Naive B cell (primary cell): ENCODE data around the gene NIM1K. TPM values are rescaled to one million over a fixed set of nuclear protein-coding genes. Genes with fewer than 3 reads are reported as not detected.
A peak's percentile ranks its signal among the peaks of the same experiment; 100 is the strongest.
"Not testable (repeated sequence)": the region's sequence is repeated elsewhere in the genome, so short reads cannot be mapped to it uniquely, and the experiment has no call there.

ENCODE experiments used
- ATAC-seq, 2 donors: fragments of 150-1000 bp; cut with Tn5 transposase; 2 replicates each; pipeline ENCODE4 v1.10.0; 2021; ENCODE audit warnings: low read depth in 2 of 2, mild to moderate bottlenecking in 2 of 2, moderate library complexity in 2 of 2
- DNase-seq: peaks from one replicate; pipeline ENCODE4 v3.0.0; 2022
- H3K27ac Mint-ChIP-seq, 6 donors: one replicate each; pipeline ENCODE4 v1.8.0; 2020 to 2022; ENCODE audit warnings: mild to moderate bottlenecking in 6 of 6, mixed read lengths in 6 of 6, moderate library complexity in 5 of 6, inconsistent platforms in 2 of 6
- H3K27me3 Mint-ChIP-seq, 3 donors: one replicate each; pipeline ENCODE4 v1.8.0; 2021 to 2022; ENCODE audit warnings: mixed read lengths in 3 of 3, mild to moderate bottlenecking in 1 of 3
- H3K36me3 Mint-ChIP-seq, 2 donors: one replicate each; pipeline ENCODE4 v1.8.0; 2020 to 2022; ENCODE audit warnings: mixed read lengths in 2 of 2, inconsistent platforms in 1 of 2, mild to moderate bottlenecking in 1 of 2
- H3K4me1 Mint-ChIP-seq, 3 donors: one replicate each; pipeline ENCODE4 v1.8.0; 2020 to 2022; ENCODE audit warnings: mixed read lengths in 3 of 3, inconsistent platforms in 1 of 3, mild to moderate bottlenecking in 1 of 3, moderate library complexity in 1 of 3
- H3K4me3 Mint-ChIP-seq, 8 donors: one replicate each; pipeline ENCODE4 v1.8.0; 2020 to 2022; ENCODE audit warnings: mild to moderate bottlenecking in 8 of 8, mixed read lengths in 8 of 8, moderate library complexity in 8 of 8, inconsistent platforms in 2 of 8
- H3K9me3 Mint-ChIP-seq, 7 donors: one replicate each; pipeline ENCODE4 v1.8.0; 2020 to 2022; ENCODE audit warnings: mixed read lengths in 7 of 7, mild to moderate bottlenecking in 5 of 7, inconsistent platforms in 2 of 7, moderate library complexity in 1 of 7
- polyA plus RNA-seq, 6 donors: library from polyadenylated mRNA; unstranded; fragments of 300-500 nt; fragmentation: Illumina TruSeq; gene quantifications; one replicate each; pipeline ENCODE4 v1.2.3, GENCODE V29; 2021; ENCODE audit warnings: low read depth in 6 of 6

Gene NIM1K
- polyA plus RNA-seq, 6 donors from 2014 or later: 0.09 to 0.90 (median 0.22) TPM; not detected in 2

- Mint-ChIP-seq H3K9me3 (peaks cover 0 to 2% (median 0%) of the 10 kb centered on the region in 7 donors), H3K27me3 (peaks cover 19 to 25% (median 20%) of the 10 kb centered on the region in 3 donors), H3K4me1 (peaks cover 19 to 30% (median 26%) of the 10 kb centered on the region in 3 donors), H3K4me3 (peak overlapping the region in 7 of 8 donors; percentile 37 to 92 (median 90)), H3K27ac (peak overlapping the region in 5 of 6 donors; percentile 47 to 95 (median 77)), H3K36me3 (no peaks in the 10 kb centered on the region)
- DNase-seq (no peak), ATAC-seq (no peak)
Measured at GRCh38 chr5:43193894-43194265, 1.9 kb downstream of the NIM1K start.

GRCh38 chr5:43195670-43196265, 3.7 kb downstream of the NIM1K start:
- H3K36me3 Mint-ChIP-seq: peaks cover 0 to 6% of the 10 kb centered on the region in 2 donors
- peaks cover 17 to 29% (median 26%) of the 10 kb centered on the region in 3 donors for H3K4me1 Mint-ChIP-seq
- ATAC-seq (no peak), DNase-seq (no peak)
- peaks cover 18 to 24% (median 23%) of the 10 kb centered on the region in 3 donors for H3K27me3 Mint-ChIP-seq
- H3K27ac Mint-ChIP-seq: no peak overlapping the region
- H3K4me3 Mint-ChIP-seq: no peak overlapping the region
- peaks cover 0 to 4% (median 0%) of the 10 kb centered on the region in 7 donors for H3K9me3 Mint-ChIP-seq

GRCh38 chr5:43197535-43197934, 5.5 kb downstream of the NIM1K start:
- H3K27ac Mint-ChIP-seq: peak overlapping the region in 1 of 6 donors; percentile 41
- H3K27me3 Mint-ChIP-seq: peaks cover 11 to 20% (median 12%) of the 10 kb centered on the region in 3 donors
- DNase-seq (no peak), ATAC-seq (no peak)
- peaks cover 0 to 7% of the 10 kb centered on the region in 2 donors for H3K36me3 Mint-ChIP-seq
- H3K4me3 Mint-ChIP-seq: no peak overlapping the region
- peaks cover 0 to 4% (median 0%) of the 10 kb centered on the region in 7 donors for H3K9me3 Mint-ChIP-seq
- H3K4me1 Mint-ChIP-seq: peaks cover 12 to 15% (median 15%) of the 10 kb centered on the region in 3 donors

GRCh38 chr5:43201442-43201841, 9.4 kb downstream of the NIM1K start:
- H3K27ac Mint-ChIP-seq, H3K4me3 Mint-ChIP-seq, ATAC-seq: not testable (repeated sequence)

GRCh38 chr5:43202380-43202779, 10.4 kb downstream of the NIM1K start:
- no peak overlapping the region for H3K4me3 Mint-ChIP-seq
- no peak overlapping the region for H3K27ac Mint-ChIP-seq
- DNase-seq: no peak
- no peak for ATAC-seq
- H3K4me1 Mint-ChIP-seq: no peaks in the 10 kb centered on the region
- H3K36me3 Mint-ChIP-seq: peaks cover 0 to 7% of the 10 kb centered on the region in 2 donors
- H3K27me3 Mint-ChIP-seq: peaks cover 6 to 29% (median 6%) of the 10 kb centered on the region in 3 donors
- peaks cover 0 to 4% (median 0%) of the 10 kb centered on the region in 7 donors for H3K9me3 Mint-ChIP-seq

More at GRCh38 chr5:43201442-43201841, 9.4 kb downstream of the NIM1K start:
- H3K36me3 Mint-ChIP-seq, DNase-seq, H3K4me1 Mint-ChIP-seq, H3K9me3 Mint-ChIP-seq: not testable (repeated sequence)
- peaks cover 0 to 20% (median 6%) of the 10 kb centered on the region in 3 donors for H3K27me3 Mint-ChIP-seq

- H3K4me3 Mint-ChIP-seq: no peak overlapping the region
Measured at GRCh38 chr5:43203373-43203772, 11.3 kb downstream of the NIM1K start.

GRCh38 chr5:43204958-43205357, 12.9 kb downstream of the NIM1K start:
- Mint-ChIP-seq H3K27ac (no peak overlapping the region), H3K9me3 (peaks cover 0 to 4% (median 0%) of the 10 kb centered on the region in 7 donors), H3K27me3 (peaks cover 10 to 39% (median 22%) of the 10 kb centered on the region in 3 donors), H3K36me3 (peaks cover 0 to 7% of the 10 kb centered on the region in 2 donors), H3K4me1 (no peaks in the 10 kb centered on the region), H3K4me3 (no peak overlapping the region)
- ATAC-seq (no peak), DNase-seq (no peak)

More at GRCh38 chr5:43203373-43203772, 11.3 kb downstream of the NIM1K start:
- H3K4me1 Mint-ChIP-seq: no peaks in the 10 kb centered on the region
- H3K9me3 Mint-ChIP-seq: peaks cover 0 to 4% (median 0%) of the 10 kb centered on the region in 7 donors
- peak overlapping the region in 2 of 6 donors; percentile 20 to 84 for H3K27ac Mint-ChIP-seq
- H3K36me3 Mint-ChIP-seq: peaks cover 0 to 7% of the 10 kb centered on the region in 2 donors
- H3K27me3 Mint-ChIP-seq: peaks cover 6 to 29% (median 14%) of the 10 kb centered on the region in 3 donors
- ATAC-seq (no peak), DNase-seq (no peak)

GRCh38 chr5:43207601-43208000, 15.6 kb downstream of the NIM1K start:
- DNase-seq (no peak), ATAC-seq (no peak)
- H3K9me3 Mint-ChIP-seq: no peaks in the 10 kb centered on the region
- peaks cover 10 to 57% (median 37%) of the 10 kb centered on the region in 3 donors for H3K27me3 Mint-ChIP-seq
- H3K27ac Mint-ChIP-seq: no peak overlapping the region
- no peaks in the 10 kb centered on the region for H3K36me3 Mint-ChIP-seq
- no peak overlapping the region for H3K4me3 Mint-ChIP-seq
- no peaks in the 10 kb centered on the region for H3K4me1 Mint-ChIP-seq

- no peak overlapping the region for H3K4me3 Mint-ChIP-seq
- ATAC-seq: no peak
- no peaks in the 10 kb centered on the region for H3K36me3 Mint-ChIP-seq
- H3K9me3 Mint-ChIP-seq: no peaks in the 10 kb centered on the region
- no peak for DNase-seq
- H3K27ac Mint-ChIP-seq: no peak overlapping the region
- H3K4me1 Mint-ChIP-seq: peaks cover 0 to 2% (median 0%) of the 10 kb centered on the region in 3 donors
- H3K27me3 Mint-ChIP-seq: peaks cover 10 to 57% (median 37%) of the 10 kb centered on the region in 3 donors
Measured at GRCh38 chr5:43208658-43209057, 16.6 kb downstream of the NIM1K start.

- H3K27me3 Mint-ChIP-seq: peaks cover 10 to 60% (median 41%) of the 10 kb centered on the region in 3 donors
- H3K4me3 Mint-ChIP-seq: no peak overlapping the region
- no peaks in the 10 kb centered on the region for H3K36me3 Mint-ChIP-seq
- H3K9me3 Mint-ChIP-seq: no peaks in the 10 kb centered on the region
- DNase-seq (no peak), ATAC-seq (no peak)
- H3K27ac Mint-ChIP-seq: no peak overlapping the region
- H3K4me1 Mint-ChIP-seq: peaks cover 0 to 2% (median 0%) of the 10 kb centered on the region in 3 donors
Measured at GRCh38 chr5:43209060-43209459, 17.0 kb downstream of the NIM1K start.

GRCh38 chr5:43209833-43210232, 17.8 kb downstream of the NIM1K start:
- Mint-ChIP-seq H3K9me3 (no peaks in the 10 kb centered on the region), H3K36me3 (no peaks in the 10 kb centered on the region), H3K4me3 (peak overlapping the region in 1 of 8 donors; percentile 25), H3K27me3 (peaks cover 10 to 62% (median 42%) of the 10 kb centered on the region in 3 donors), H3K27ac (no peak overlapping the region), H3K4me1 (peaks cover 0 to 2% (median 0%) of the 10 kb centered on the region in 3 donors)
- no peak for ATAC-seq
- no peak for DNase-seq

- Mint-ChIP-seq H3K4me1 (peaks cover 0 to 2% (median 0%) of the 10 kb centered on the region in 3 donors), H3K27me3 (peaks cover 4 to 62% (median 42%) of the 10 kb centered on the region in 3 donors), H3K27ac (peak overlapping the region in 1 of 6 donors; percentile 68), H3K4me3 (no peak overlapping the region), H3K9me3 (no peaks in the 10 kb centered on the region), H3K36me3 (no peaks in the 10 kb centered on the region)
- ATAC-seq (no peak), DNase-seq (no peak)
Measured at GRCh38 chr5:43210570-43210969, 18.5 kb downstream of the NIM1K start.

GRCh38 chr5:43213951-43214350, 21.9 kb downstream of the NIM1K start:
- H3K4me1 Mint-ChIP-seq: peaks cover 0 to 2% (median 0%) of the 10 kb centered on the region in 3 donors
- no peaks in the 10 kb centered on the region for H3K36me3 Mint-ChIP-seq
- ATAC-seq: no peak
- H3K9me3 Mint-ChIP-seq: peaks cover 0 to 5% (median 3%) of the 10 kb centered on the region in 7 donors
- no peak for DNase-seq
- H3K27ac Mint-ChIP-seq: peak overlapping the region in 1 of 6 donors; percentile 29
- H3K4me3 Mint-ChIP-seq: no peak overlapping the region
- peaks cover 0 to 41% (median 37%) of the 10 kb centered on the region in 3 donors for H3K27me3 Mint-ChIP-seq

- Mint-ChIP-seq H3K9me3 (peaks cover 0 to 5% (median 3%) of the 10 kb centered on the region in 7 donors), H3K4me3 (no peak overlapping the region), H3K4me1 (peaks cover 0 to 2% (median 0%) of the 10 kb centered on the region in 3 donors), H3K36me3 (no peaks in the 10 kb centered on the region), H3K27me3 (peaks cover 0 to 36% (median 29%) of the 10 kb centered on the region in 3 donors), H3K27ac (no peak overlapping the region)
- ATAC-seq (no peak), DNase-seq (no peak)
Measured at GRCh38 chr5:43215073-43215631, 23.1 kb downstream of the NIM1K start.
